SK-N-MC (cell line): ENCODE results near the gene HOXC12.

Experiments
- EZH2 ChIP-seq: fragments of 200-600 bp; sonication (generic); IDR thresholded peaks from one replicate; pipeline ENCODE4 v1.6.1; 2017; ENCODE audit warnings: antibody characterized with exemption
- FOXP2 ChIP-seq: optimal IDR thresholded peaks from 2 replicates; pipeline ENCODE3; 2011; ENCODE audit warnings: mild to moderate bottlenecking, moderate library complexity; ENCODE audit not compliant: insufficient read depth; ENCODE audit errors: extremely low read length, control extremely low read depth
- POLR2AphosphoS5 ChIP-seq: IDR thresholded peaks from 2 replicates; pipeline ENCODE4 v1.6.1; 2012; ENCODE audit warnings: mild to moderate bottlenecking, low read depth, low read length, borderline replicate concordance

DNA sequence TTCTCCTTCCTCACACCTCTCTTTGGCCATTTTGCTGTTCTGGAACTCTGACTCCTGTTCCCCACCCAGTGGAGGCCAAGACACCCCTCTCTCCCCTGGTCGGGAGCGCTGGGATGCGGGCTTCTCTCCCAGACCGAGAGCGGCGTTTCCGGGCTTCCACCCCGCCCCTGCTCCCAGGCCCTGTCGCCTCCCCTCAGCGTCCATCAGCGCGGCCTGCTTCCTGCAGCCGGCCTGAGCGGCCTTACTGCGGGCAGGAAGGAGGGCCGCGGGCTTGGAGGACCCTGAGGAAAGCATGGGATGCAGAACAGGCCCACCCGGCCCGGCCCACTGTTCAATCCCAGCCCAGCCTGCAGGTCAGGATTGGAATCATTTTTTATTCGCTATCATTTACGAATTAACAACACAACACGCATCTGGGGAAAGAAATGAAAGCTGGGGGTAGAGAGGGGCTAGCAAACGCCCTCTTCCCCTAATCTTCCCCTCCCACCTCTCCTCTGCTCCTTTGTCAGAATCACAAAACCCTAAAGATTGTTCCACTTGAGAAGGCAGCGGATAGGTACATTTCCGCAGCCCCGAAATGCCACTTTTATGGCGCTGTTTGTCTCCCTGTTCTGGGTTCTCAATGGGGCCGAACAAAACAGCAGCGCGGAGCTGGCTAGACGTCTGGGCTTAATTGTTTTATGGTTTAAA, 50.3 kb downstream of the HOXC12 start:
- TF ChIP-seq POLR2AphosphoS5 (no peak), EZH2 (no peak), FOXP2 (no peak)
